Measurements from ENCODE around the gene KCNK10.

GRCh38 chr14:88140874-88141273 is 182.2 kb downstream of the KCNK10 start:
- TF ChIP-seq CTCF (conservative IDR thresholded peaks at IDR 0.05; ENCODE audit: low read length) (no peak), EZH2phosphoT487 (IDR thresholded peaks at IDR 0.05; ENCODE audit: borderline replicate concordance) (no peak)
